SH-SY5Y (cell line): ENCODE data around the gene PAWR.

Experiments used
- GATA2 ChIP-seq: IDR thresholded peaks from 2 replicates; pipeline ENCODE4 v1.6.1; 2011; ENCODE audit warnings: mild to moderate bottlenecking, low read depth, low read length
- GATA3 ChIP-seq: IDR thresholded peaks from 2 replicates; pipeline ENCODE4 v1.6.1; 2011; ENCODE audit warnings: low read depth, mild to moderate bottlenecking, low read length, moderate library complexity

- no peak for TF ChIP-seq GATA2
- TF ChIP-seq GATA3 = no peak
Measured at GRCh38 chr12:79601908-79602307, 88.9 kb downstream of the PAWR start.
